ENCODE data around the gene EXOC6B. TPM values are rescaled to one million over a fixed set of nuclear protein-coding genes. Genes with fewer than 3 reads are reported as not detected.

EXOC6B gene
- total and polyA plus RNA-seq, 2 of the 8 experiments (the other 6 are each of a cell fraction or from before 2014, with no cell fraction given): 13.5 to 33.0 TPM

- TF ChIP-seq CHD7 (IDR thresholded peaks at IDR 0.05; ENCODE audit: insufficient replicate concordance, low read length): no peak
- TF ChIP-seq PHF8 (conservative IDR thresholded peaks at IDR 0.05; ENCODE audit: low read depth, low read length): no peak
- no peak for TF ChIP-seq CBX8 (IDR thresholded peaks at IDR 0.05; ENCODE audit: borderline replicate concordance, low read depth, low read length)
- no peak for TF ChIP-seq CTBP2 (IDR thresholded peaks at IDR 0.05; ENCODE audit: borderline replicate concordance, insufficient read depth, insufficient read length, low read length)
- no peak for TF ChIP-seq CREB1 (IDR thresholded peaks at IDR 0.05)
These were observed 426.0 kb downstream of the EXOC6B start (continued) for GRCh38 chr2:72399879-72400278.
